H1 (cell line): ENCODE data around the gene PRKAG1. TPM values are rescaled to one million over a fixed set of nuclear protein-coding genes. Genes with fewer than 3 reads are reported as not detected.
A peak's percentile ranks its signal among the peaks of the same experiment; 100 is the strongest.

ENCODE experiments used
- CTCF ChIA-PET: fragments of 300-600 bp; sonication (Branson Sonifier 250); formaldehyde crosslinking; loops from one replicate; lab custom pipeline; 2021; ENCODE audit not compliant: partially characterized antibody; lab: Charles Lee
- POLR2A ChIA-PET: fragments of 300-600 bp; sonication (Branson Sonifier 250); formaldehyde crosslinking; loops from one replicate; lab custom pipeline; 2021; ENCODE audit warnings: inconsistent platforms; ENCODE audit not compliant: partially characterized antibody; lab: Charles Lee
- DNase-seq, 2 experiments: peaks; one replicate each; pipeline versions ENCODE4 v3.0.0 to v3.0.0-alpha.2; 2010 to 2022; ENCODE audit warnings: low spot score in 2 of 2, low read depth in 1 of 2, mixed read lengths in 1 of 2
- FAIRE-seq: peaks from 2 replicates; lab custom pipeline; 2011; peaks lifted over from hg19 to GRCh38; lab: Jason Lieb, UNC
- H2AFZ ChIP-seq: 2 replicates; pipeline ENCODE4 v1.8.1; 2012; ENCODE audit warnings: low read length, inconsistent platforms
- H2AK5ac ChIP-seq: 2 replicates; pipeline ENCODE4 v1.6.1; 2013; ENCODE audit warnings: low read depth, low read length
- H2BK120ac ChIP-seq: replicated peaks from 2 replicates; pipeline ENCODE3; 2013; ENCODE audit warnings: low read depth, low read length, inconsistent platforms
- H2BK12ac ChIP-seq: 2 replicates; pipeline ENCODE4 v1.6.1; 2013; ENCODE audit warnings: low read depth, low read length
- H2BK15ac ChIP-seq: 2 replicates; pipeline ENCODE4 v1.6.1; 2013; ENCODE audit warnings: low read length
- H2BK20ac ChIP-seq: 2 replicates; pipeline ENCODE4 v1.6.1; 2013; ENCODE audit warnings: low read length
- H2BK5ac ChIP-seq: 2 replicates; pipeline ENCODE4 v1.6.1; 2013; ENCODE audit warnings: low read depth, low read length
- H3K14ac ChIP-seq: 2 replicates; pipeline ENCODE4 v1.6.1; 2013; ENCODE audit warnings: inconsistent platforms; ENCODE audit not compliant: insufficient read length
- H3K18ac ChIP-seq: 2 replicates; pipeline ENCODE4 v1.6.1; 2013; ENCODE audit warnings: low read length; ENCODE audit errors: extremely low read depth
- H3K23ac ChIP-seq: 2 replicates; pipeline ENCODE4 v1.6.1; 2013; ENCODE audit warnings: inconsistent platforms; ENCODE audit not compliant: insufficient read length
- H3K23me2 ChIP-seq: 2 replicates; pipeline ENCODE4 v1.6.1; 2013; ENCODE audit warnings: low read depth, low read length
- H3K27ac ChIP-seq: 2 replicates; pipeline ENCODE4 v1.6.1; 2011; ENCODE audit warnings: low read depth, low read length, inconsistent platforms
- H3K27me3 ChIP-seq, 4 experiments: replicated peaks in 1 of 4; 1 replicate in 1 of 4; 2 replicates in 3 of 4; pipeline versions ENCODE4 v1.6.1 to v1.8.1; 2011 to 2013; ENCODE audit warnings: low read length in 3 of 4, mild to moderate bottlenecking in 3 of 4, inconsistent platforms in 2 of 4, mixed read lengths in 2 of 4, moderate library complexity in 1 of 4; ENCODE audit not compliant: control insufficient read depth in 3 of 4, insufficient read depth in 3 of 4; ENCODE audit errors: extremely low read depth in 1 of 4
- H3K36me3 ChIP-seq, 4 experiments: 2 replicates each; pipeline versions ENCODE4 v1.6.1 to v1.8.1; 2011 to 2013; ENCODE audit warnings: mild to moderate bottlenecking in 4 of 4, low read length in 3 of 4, moderate library complexity in 2 of 4, control low read depth in 1 of 4, inconsistent platforms in 1 of 4; ENCODE audit not compliant: insufficient read depth in 4 of 4, control insufficient read depth in 2 of 4
- H3K4ac ChIP-seq: replicated peaks from 2 replicates; pipeline ENCODE3; 2013; ENCODE audit warnings: low read length, low read depth, mixed read lengths, inconsistent platforms; ENCODE audit not compliant: insufficient read length
- H3K4me1 ChIP-seq, 4 experiments: replicated peaks in 1 of 4; 1 replicate in 1 of 4; 2 replicates in 3 of 4; pipeline versions ENCODE4 v1.6.1 to v1.8.1; 2011 to 2013; ENCODE audit warnings: low read length in 3 of 4, inconsistent platforms in 2 of 4, mixed read lengths in 1 of 4; ENCODE audit not compliant: insufficient read depth in 4 of 4, control insufficient read depth in 3 of 4
- H3K4me2 ChIP-seq, 2 experiments: 2 replicates each; pipeline versions ENCODE4 v1.6.1 to v1.8.1; 2011 to 2013; ENCODE audit warnings: low read depth in 2 of 2, low read length in 2 of 2, control low read depth in 1 of 2, inconsistent platforms in 1 of 2, mild to moderate bottlenecking in 1 of 2; ENCODE audit not compliant: insufficient read depth in 1 of 2
- H3K4me3 ChIP-seq, 4 experiments: fragments of 200-600, 300-600 bp in 1 of 4; sonication (generic), shearing (Covaris generic), sonication (Bioruptor Twin) in 1 of 4; 2 replicates each; pipeline versions ENCODE4 v1.5.1 to v1.8.1; 2011 to 2016; ENCODE audit warnings: low read length in 4 of 4, low read depth in 3 of 4, control low read depth in 2 of 4, inconsistent platforms in 2 of 4, mild to moderate bottlenecking in 2 of 4, mixed read lengths in 1 of 4, moderate library complexity in 1 of 4; ENCODE audit not compliant: insufficient read depth in 2 of 4; ENCODE audit errors: extremely low read depth in 1 of 4
- H3K56ac ChIP-seq: replicated peaks from 2 replicates; pipeline ENCODE3; 2013; ENCODE audit warnings: low read depth, mild to moderate bottlenecking, mixed read lengths, low read length, inconsistent platforms; ENCODE audit not compliant: insufficient read length
- H3K79me1 ChIP-seq: 2 replicates; pipeline ENCODE4 v1.6.1; 2013; ENCODE audit warnings: low read depth, low read length, control low read depth
- H3K79me2 ChIP-seq, 2 experiments: 2 replicates each; pipeline versions ENCODE4 v1.6.1 to v1.8.1; 2012 to 2013; ENCODE audit warnings: low read length in 2 of 2, mild to moderate bottlenecking in 2 of 2, inconsistent platforms in 1 of 2; ENCODE audit not compliant: insufficient read depth in 2 of 2, control insufficient read depth in 1 of 2
- H3K9ac ChIP-seq, 4 experiments: replicated peaks in 1 of 4; 1 replicate in 1 of 4; 2 replicates in 3 of 4; pipeline versions ENCODE4 v1.6.1 to v1.8.1; 2011 to 2013; ENCODE audit warnings: low read depth in 3 of 4, low read length in 3 of 4, control low read depth in 2 of 4, mild to moderate bottlenecking in 2 of 4, moderate library complexity in 2 of 4, inconsistent platforms in 1 of 4; ENCODE audit errors: extremely low read depth in 1 of 4
- H3K9me3 ChIP-seq, 2 experiments: 2 replicates each; pipeline versions ENCODE4 v1.6.1 to v1.8.1; 2012 to 2013; ENCODE audit warnings: mild to moderate bottlenecking in 2 of 2, moderate library complexity in 2 of 2, control low read depth in 1 of 2, inconsistent platforms in 1 of 2, low read depth in 1 of 2, low read length in 1 of 2, mixed read lengths in 1 of 2; ENCODE audit not compliant: insufficient read depth in 2 of 2
- H4K20me1 ChIP-seq, 2 experiments: replicated peaks in 1 of 2; 2 replicates each; pipeline versions ENCODE3 to v1.8.1; 2011 to 2013; ENCODE audit warnings: inconsistent platforms in 2 of 2, low read length in 2 of 2, mild to moderate bottlenecking in 1 of 2; ENCODE audit not compliant: insufficient read depth in 2 of 2, control insufficient read depth in 1 of 2
- H4K5ac ChIP-seq: 2 replicates; pipeline ENCODE4 v1.6.1; 2013; ENCODE audit warnings: low read length, low read depth, mixed read lengths, inconsistent platforms; ENCODE audit not compliant: insufficient read length
- H4K8ac ChIP-seq: 2 replicates; pipeline ENCODE4 v1.8.0; 2013; ENCODE audit warnings: mild to moderate bottlenecking, moderate library complexity, low read length, inconsistent platforms; ENCODE audit not compliant: insufficient read depth; ENCODE audit errors: extremely low read depth
- H4K91ac ChIP-seq: replicated peaks from 2 replicates; pipeline ENCODE3; 2013; ENCODE audit warnings: low read length, mixed read lengths, inconsistent platforms; ENCODE audit not compliant: insufficient read length
- CBX8 ChIP-seq: fragments of 300-800, 300-1000 bp; sonication (generic); IDR thresholded peaks from 2 replicates; pipeline ENCODE4 v1.7.1; 2016; ENCODE audit warnings: low read depth, low read length, borderline replicate concordance
- EGR1 ChIP-seq: IDR thresholded peaks from 2 replicates; pipeline ENCODE4 v1.6.1; 2011; ENCODE audit warnings: low read depth, low read length, borderline replicate concordance
- GABPA ChIP-seq: IDR thresholded peaks from 2 replicates; pipeline ENCODE4 v1.6.1; 2011; ENCODE audit warnings: mild to moderate bottlenecking, low read length, moderate library complexity, borderline replicate concordance; ENCODE audit not compliant: insufficient read depth
- NRF1 ChIP-seq: IDR thresholded peaks from 2 replicates; pipeline ENCODE4 v1.6.1; 2011; ENCODE audit warnings: mild to moderate bottlenecking, low read depth, low read length, improper control_type of control experiment
- POU5F1 ChIP-seq: IDR thresholded peaks from 2 replicates; pipeline ENCODE4 v1.6.1; 2011; ENCODE audit warnings: low read depth, mild to moderate bottlenecking, low read length, moderate library complexity
- RBBP5 ChIP-seq: IDR thresholded peaks from 2 replicates; pipeline ENCODE4 v1.7.1; 2012; ENCODE audit warnings: low read depth, mild to moderate bottlenecking, inconsistent platforms, low read length, moderate library complexity, borderline replicate concordance
- RFX5 ChIP-seq: IDR thresholded peaks from 2 replicates; pipeline ENCODE4 v1.6.1; 2011; ENCODE audit warnings: low read depth, low read length, improper control_type of control experiment, borderline replicate concordance
- SIN3A ChIP-seq, 2 experiments: IDR thresholded peaks in 1 of 2; conservative IDR thresholded peaks in 1 of 2; 2 replicates each; pipeline ENCODE4 v1.6.1; 2011 to 2012; ENCODE audit warnings: low read length in 2 of 2, improper control_type of control experiment in 1 of 2, low read depth in 1 of 2, mild to moderate bottlenecking in 1 of 2
- WGBS, 2 experiments: shearing (Covaris generic) in 1 of 2; methylation state at CpG; one replicate each; pipeline versions ENCODE4 v1.1.6 to v1.1.7; 2013 to 2015; ENCODE audit warnings: low lambda C conversion rate in 2 of 2, mixed read lengths in 2 of 2, inconsistent platforms in 1 of 2, low coverage in 1 of 2, missing lambda C conversion rate in 1 of 2; ENCODE audit not compliant: insufficient replicate concordance in 2 of 2, insufficient coverage in 1 of 2, insufficient read length in 1 of 2; ENCODE audit errors: extremely low coverage in 1 of 2, missing lambda C conversion rate in 1 of 2; 5-methylcytosine and 5-hydroxymethylcytosine counted together
- polyA plus RNA-seq, 7 experiments: library from polyadenylated mRNA; depleted of rRNA in 3 of 7; stranded (reverse) in 5 of 7; unstranded in 2 of 7; fragments of >200 nt in 5 of 7; fragments of 200-250 nt in 2 of 7; gene quantifications; 1 replicate in 5 of 7; 2 replicates in 1 of 7; 4 replicates in 1 of 7; pipeline versions ENCODE4 v1.2.1 to v1.2.3, GENCODE V29; 2011 to 2013; ENCODE audit warnings: missing spikeins in 2 of 7, mixed read lengths in 2 of 7
- total RNA-seq: library from RNA; stranded (reverse); fragmentation: NEBNext Ultra II Directional; extraction: Animal tissue kit (Norgen Biotek cat#: 25700); gene quantifications from 2 replicates; pipeline ENCODE4 v1.2.1, GENCODE V29; 2021
- TF ChIP-seq, protein P1 (sequence below): IDR thresholded peaks from 2 replicates; pipeline ENCODE4 v1.6.1; 2012; ENCODE audit warnings: low read length, inconsistent platforms

Gene PRKAG1
- total and polyA plus RNA-seq, 2 of the 8 experiments (the other 6 are each of a cell fraction or from before 2014, with no cell fraction given), result 38.6 to 57.5 TPM

GRCh38 chr12:48999371-49000131 is 19.0 kb downstream of the PRKAG1 start, which contains the start of gene DDN:
TSS of gene DDN (minus strand) at chr12:48999375. CDS start at chr12:48999287, 88 bp downstream.
- H3K9ac ChIP-seq, result no peak within 1 kb of the TSS; a peak in 1 of 7 replicates
- FAIRE-seq, result no peak
- no peak for TF ChIP-seq NRF1
- TF ChIP-seq CBX8, result no peak
- no peak for TF ChIP-seq POU5F1
- TF ChIP-seq, protein P1, sequence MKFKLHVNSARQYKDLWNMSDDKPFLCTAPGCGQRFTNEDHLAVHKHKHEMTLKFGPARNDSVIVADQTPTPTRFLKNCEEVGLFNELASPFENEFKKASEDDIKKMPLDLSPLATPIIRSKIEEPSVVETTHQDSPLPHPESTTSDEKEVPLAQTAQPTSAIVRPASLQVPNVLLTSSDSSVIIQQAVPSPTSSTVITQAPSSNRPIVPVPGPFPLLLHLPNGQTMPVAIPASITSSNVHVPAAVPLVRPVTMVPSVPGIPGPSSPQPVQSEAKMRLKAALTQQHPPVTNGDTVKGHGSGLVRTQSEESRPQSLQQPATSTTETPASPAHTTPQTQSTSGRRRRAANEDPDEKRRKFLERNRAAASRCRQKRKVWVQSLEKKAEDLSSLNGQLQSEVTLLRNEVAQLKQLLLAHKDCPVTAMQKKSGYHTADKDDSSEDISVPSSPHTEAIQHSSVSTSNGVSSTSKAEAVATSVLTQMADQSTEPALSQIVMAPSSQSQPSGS, result no peak
- peak in 1 of 2 experiments; percentile 40; a peak in 1 of 4 replicates for TF ChIP-seq SIN3A (conservative IDR thresholded peaks at IDR 0.05 in 1 of 2, IDR thresholded peaks at IDR 0.05 in 1 of 2; ENCODE audit: low read depth in 1 of 2, low read length in 2 of 2)
- TF ChIP-seq EGR1, result no peak
- TF ChIP-seq RFX5, result no peak
- TF ChIP-seq GABPA, result no peak
- no peak for TF ChIP-seq RBBP5

More at GRCh38 chr12:48999371-49000131, 19.0 kb downstream of the PRKAG1 start, which contains the start of gene DDN:
- Histone ChIP-seq H3K79me2 (no peaks in the 10 kb centered on the region), H4K20me1 (peaks cover 0 to 5% of the 10 kb centered on the region in 2 experiments), H2BK120ac (no peak within 1 kb of the TSS), H3K27ac (no peak within 1 kb of the TSS), H2AFZ (no peak within 1 kb of the TSS), H3K4me2 (peak within 1 kb of the TSS; percentile 57 to 87), H2BK20ac (no peak within 1 kb of the TSS), H4K8ac (peak within 1 kb of the TSS; percentile 40), H3K36me3 (no peaks in the 10 kb centered on the region; a peak in 1 of 8 replicates), H2BK12ac (peak within 1 kb of the TSS; percentile 39; the same call in 1 of the 2 replicates), H3K23ac (no peak within 1 kb of the TSS), H2AK5ac (no peak within 1 kb of the TSS), H4K5ac (no peak within 1 kb of the TSS), H3K56ac (no peak within 1 kb of the TSS), H4K91ac (peak within 1 kb of the TSS; percentile 17), H3K4me1 (peaks cover 8 to 26% (median 14%) of the 10 kb centered on the region in 4 experiments), H3K9me3 (0 out of 4 replicates have a peak, but pooled peaks cover 0 to 2% of the 10 kb centered on the region in 2 experiments), H3K23me2 (peaks cover 21% of the 10 kb centered on the region; the same call in 1 of the 2 replicates), H3K18ac (no peak within 1 kb of the TSS), H3K14ac (no peak within 1 kb of the TSS), H3K4ac (no peak within 1 kb of the TSS), H2BK5ac (no peak within 1 kb of the TSS), H3K4me3 (peak within 1 kb of the TSS; percentile 43 to 68 (median 56)), H3K79me1 (no peaks in the 10 kb centered on the region), H3K27me3 (peaks cover 43 to 62% (median 59%) of the 10 kb centered on the region in 4 experiments), H2BK15ac (no peak within 1 kb of the TSS)
- POLR2A ChIA-PET, result interaction anchor here (0.6 to 5.0 kb wide), 10 partner anchors 9 to 271 kb away, joined by 3 to 24 read pairs (median 7); partner anchors contain the start of genes ARF3, PRKAG1 and TUBA1B
- CTCF ChIA-PET, result interaction anchor here (1.0 to 31.7 kb wide), 8 partner anchors 13 to 95 kb away, joined by 3 to 1336 read pairs (median 8); partner anchors contain the start of genes ARF3, PRKAG1, WNT1 and WNT10B
- 3% methylated on average over 29 of the region's 30 CpGs; no CpG with 5 or more reads in 1 of the 2 experiments for whole genome bisulfite sequencing, 2 experiments
- peak in 1 of 2 experiments; percentile 72 for DNase-seq
